AG04450 (cell line): ENCODE measurements around the gene HNRNPM. TPM values are rescaled to one million over a fixed set of nuclear protein-coding genes. Genes with fewer than 3 reads are reported as not detected.

Experiments
- CTCF ChIA-PET: fragments of 300-600, 350-600 bp; formaldehyde crosslinking; extraction: SDS; loops from one replicate; lab custom pipeline; 2022; ENCODE audit warnings: antibody characterized with exemption, inconsistent platforms; lab: Charles Lee
- POLR2A ChIA-PET: fragments of 350-600 bp; formaldehyde crosslinking; extraction: SDS; loops from one replicate; lab custom pipeline; 2021; ENCODE audit warnings: antibody characterized with exemption, inconsistent platforms; lab: Yijun Ruan, JAX
- DNase-seq: peaks from one replicate; pipeline ENCODE4 v3.0.0-alpha.2; 2011; ENCODE audit warnings: low read depth, low spot score
- H3K27ac ChIP-seq: one replicate; pipeline ENCODE4 v1.5.1; 2012; ENCODE audit warnings: low read depth, low read length, control low read depth
- H3K27me3 ChIP-seq: one replicate; pipeline ENCODE4 v1.6.0; 2012; ENCODE audit warnings: low read length; ENCODE audit not compliant: control insufficient read depth, insufficient read depth
- H3K4me3 ChIP-seq: 2 replicates; pipeline ENCODE4 v1.5.1; 2011; ENCODE audit warnings: mild to moderate bottlenecking, low read depth, low read length, control low read depth
- H3K9me3 ChIP-seq: 2 replicates; pipeline ENCODE4 v1.5.1; 2012; ENCODE audit warnings: low read length; ENCODE audit not compliant: control insufficient read depth, insufficient read depth
- polyA plus RNA-seq: library from polyadenylated mRNA; depleted of rRNA; stranded (reverse); fragments of >200 nt; gene quantifications from 2 replicates; pipeline ENCODE4 v1.2.3, GENCODE V29; 2011
- TF ChIP-seq, protein P1 (sequence below): IDR thresholded peaks from 2 replicates; pipeline ENCODE4 v1.5.1; 2011; ENCODE audit warnings: low read depth, low read length, control low read depth, inconsistent platforms

HNRNPM gene
- polyA plus RNA-seq, 1 experiment, result 122 TPM

DNA sequence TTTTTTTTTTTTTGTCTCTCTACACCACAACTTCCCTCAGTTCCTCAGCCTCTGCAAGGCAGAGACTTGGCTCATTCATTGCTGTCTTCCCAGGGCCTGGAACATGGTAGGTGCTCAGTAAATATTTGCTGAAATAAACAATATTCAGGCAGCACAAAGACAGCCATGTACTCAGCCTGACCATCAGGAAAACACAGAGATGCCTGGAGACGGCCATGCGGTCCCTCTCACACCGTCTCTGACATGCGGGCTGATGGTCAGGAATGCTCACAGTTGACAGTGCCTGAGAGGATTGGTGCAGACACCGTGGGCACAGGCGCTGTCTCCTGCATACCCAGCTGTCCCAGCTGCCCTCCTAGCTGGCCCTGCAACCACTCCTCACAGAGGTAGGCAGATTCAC lies 56.7 kb downstream of the HNRNPM start:
- Histone ChIP-seq H3K27ac (no peak overlapping the region), H3K27me3 (no peaks in the 10 kb centered on the region), H3K9me3 (no peaks in the 10 kb centered on the region; the same call in 1 of the 2 replicates), H3K4me3 (no peak overlapping the region)
- POLR2A ChIA-PET, result interaction anchor here (0.7 kb wide), 1 partner anchor 19 kb away, joined by 3 read pairs; no protein-coding TSS in a partner anchor
- TF ChIP-seq, protein P1, sequence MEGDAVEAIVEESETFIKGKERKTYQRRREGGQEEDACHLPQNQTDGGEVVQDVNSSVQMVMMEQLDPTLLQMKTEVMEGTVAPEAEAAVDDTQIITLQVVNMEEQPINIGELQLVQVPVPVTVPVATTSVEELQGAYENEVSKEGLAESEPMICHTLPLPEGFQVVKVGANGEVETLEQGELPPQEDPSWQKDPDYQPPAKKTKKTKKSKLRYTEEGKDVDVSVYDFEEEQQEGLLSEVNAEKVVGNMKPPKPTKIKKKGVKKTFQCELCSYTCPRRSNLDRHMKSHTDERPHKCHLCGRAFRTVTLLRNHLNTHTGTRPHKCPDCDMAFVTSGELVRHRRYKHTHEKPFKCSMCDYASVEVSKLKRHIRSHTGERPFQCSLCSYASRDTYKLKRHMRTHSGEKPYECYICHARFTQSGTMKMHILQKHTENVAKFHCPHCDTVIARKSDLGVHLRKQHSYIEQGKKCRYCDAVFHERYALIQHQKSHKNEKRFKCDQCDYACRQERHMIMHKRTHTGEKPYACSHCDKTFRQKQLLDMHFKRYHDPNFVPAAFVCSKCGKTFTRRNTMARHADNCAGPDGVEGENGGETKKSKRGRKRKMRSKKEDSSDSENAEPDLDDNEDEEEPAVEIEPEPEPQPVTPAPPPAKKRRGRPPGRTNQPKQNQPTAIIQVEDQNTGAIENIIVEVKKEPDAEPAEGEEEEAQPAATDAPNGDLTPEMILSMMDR, result no peak
- DNase-seq, result no peak
- CTCF ChIA-PET, result no interaction called here

DNA sequence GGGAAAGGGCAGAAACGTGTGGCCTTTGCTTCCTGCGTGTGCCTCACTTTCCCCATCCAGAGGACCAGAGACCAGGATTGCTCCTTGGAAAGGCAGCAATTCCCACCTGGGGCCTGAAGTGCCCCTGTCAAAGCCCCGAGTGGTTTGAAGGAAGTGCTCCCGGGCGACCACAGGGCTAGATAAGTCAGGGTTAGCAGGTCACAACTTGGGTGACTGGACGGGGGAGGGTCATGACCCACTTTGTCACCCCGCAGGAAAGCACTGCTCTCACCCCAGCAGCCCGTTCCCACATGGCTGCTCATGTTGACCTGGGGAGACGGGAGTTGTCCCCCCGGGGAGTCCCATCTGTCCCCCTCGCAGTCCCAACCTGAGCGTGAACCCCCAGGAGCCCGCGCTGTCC lies 57.2 kb downstream of the HNRNPM start:
- no peak overlapping the region for H3K4me3 ChIP-seq
- ChIA-PET CTCF (no interaction called here), POLR2A (no interaction called here)
- TF ChIP-seq, protein P1, result no peak
- no peaks in the 10 kb centered on the region for H3K27me3 ChIP-seq
- no peak overlapping the region for H3K27ac ChIP-seq
- H3K9me3 ChIP-seq, result no peaks in the 10 kb centered on the region; the same call in 1 of the 2 replicates
- no peak for DNase-seq

DNA sequence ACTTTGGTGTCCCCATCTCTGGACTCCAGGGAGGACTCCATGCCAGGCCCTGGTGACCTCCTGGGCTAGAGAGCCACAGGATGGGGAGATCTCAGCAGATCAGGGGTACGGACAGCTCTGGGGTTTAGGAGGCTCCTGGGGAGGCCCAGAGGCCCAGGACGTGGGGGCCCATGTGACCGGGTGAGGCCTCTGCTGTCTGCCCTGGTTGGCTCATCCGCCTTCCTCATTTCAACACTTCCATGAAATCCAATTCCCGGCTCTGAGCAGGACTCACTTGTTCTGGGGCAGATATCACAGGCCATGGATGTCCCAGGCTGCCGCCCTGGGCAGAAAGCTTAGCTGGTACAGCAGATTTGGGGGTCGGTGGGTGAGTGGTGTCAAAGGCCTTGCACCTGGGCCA lies 58.7 kb downstream of the HNRNPM start:
- no peaks in the 10 kb centered on the region; the same call in 1 of the 2 replicates for H3K9me3 ChIP-seq
- ChIA-PET POLR2A (no interaction called here), CTCF (interaction anchor here (0.7 kb wide), 1 partner anchor 40 kb away, joined by 5 read pairs; no protein-coding TSS in a partner anchor)

DNA sequence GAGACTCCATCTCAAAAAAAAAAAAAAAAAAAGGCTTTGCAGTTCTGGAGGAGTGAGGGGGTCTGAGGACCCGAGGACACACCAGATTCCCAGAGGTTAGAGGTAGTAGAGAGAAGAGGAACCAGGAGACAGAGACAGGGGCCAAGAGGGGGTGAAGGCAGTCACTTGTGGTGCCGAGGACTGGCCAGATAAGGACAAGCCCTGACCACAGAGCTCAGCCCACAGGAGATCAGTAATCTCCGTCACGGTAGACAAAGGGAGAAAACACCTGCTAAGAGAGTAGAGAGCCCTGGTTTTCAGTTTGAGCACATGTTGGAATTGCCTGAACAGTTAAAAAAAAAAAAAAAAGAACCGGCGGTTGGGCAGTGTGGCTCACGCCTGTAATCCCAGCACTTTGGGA lies 59.4 kb downstream of the HNRNPM start:
- POLR2A ChIA-PET, result no interaction called here
- Histone ChIP-seq H3K27me3 (no peaks in the 10 kb centered on the region), H3K9me3 (no peaks in the 10 kb centered on the region; the same call in 1 of the 2 replicates), H3K27ac (no peak overlapping the region), H3K4me3 (no peak overlapping the region)
- CTCF ChIA-PET, result interaction anchor here (0.6 kb wide), 1 partner anchor 150 kb away, joined by 3 read pairs; no protein-coding TSS in a partner anchor
- DNase-seq, result no peak
- TF ChIP-seq, protein P1, result no peak

More for the DNA sequence above, 58.7 kb downstream of the HNRNPM start:
- TF ChIP-seq, protein P1, result no peak
- Histone ChIP-seq H3K27ac (no peak overlapping the region), H3K4me3 (no peak overlapping the region), H3K27me3 (no peaks in the 10 kb centered on the region)
- DNase-seq, result no peak

DNA sequence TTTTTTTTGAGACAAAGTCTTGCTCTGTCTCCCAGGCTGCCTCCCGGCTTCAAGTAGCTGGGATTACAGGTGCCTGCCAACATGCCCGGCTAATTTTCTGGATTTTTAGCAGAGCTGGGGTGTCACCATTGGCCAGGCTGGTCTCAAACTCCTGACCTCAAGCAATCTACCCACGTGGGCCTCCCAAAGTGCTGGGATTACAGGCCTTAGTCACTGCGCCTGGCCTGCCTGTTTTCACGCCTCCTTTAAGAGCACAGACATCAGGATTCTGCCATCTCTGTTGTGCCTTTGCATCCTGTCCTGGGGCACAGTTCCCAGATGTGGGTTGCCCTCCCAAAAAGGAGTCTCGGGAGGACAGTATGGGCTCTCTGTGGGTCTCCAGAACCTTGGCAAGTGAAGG lies 60.1 kb downstream of the HNRNPM start:
- POLR2A ChIA-PET, result interaction anchor here (1.5 kb wide), 1 partner anchor 9 kb away, joined by 5 read pairs; the partner anchor contains the start of gene ZNF414
- H3K9me3 ChIP-seq, result no peaks in the 10 kb centered on the region; the same call in 1 of the 2 replicates
- no peak for DNase-seq
- H3K27ac ChIP-seq, result no peak overlapping the region
- no peaks in the 10 kb centered on the region for H3K27me3 ChIP-seq
- TF ChIP-seq, protein P1, result no peak
- H3K4me3 ChIP-seq, result no peak overlapping the region
- CTCF ChIA-PET, result interaction anchor here (1.1 to 3.1 kb wide), 10 partner anchors 9 to 153 kb away, joined by 4 to 22 read pairs (median 6); partner anchors contain the start of genes MARCHF2 and ZNF414
